ENCODE results near the gene WHAMM. TPM values are rescaled to one million over a fixed set of nuclear protein-coding genes. Genes with fewer than 3 reads are reported as not detected.

WHAMM gene
- total and polyA plus RNA-seq, 2 donors (not counting 3 experiments of a cell fraction or from before 2014, with no cell fraction given): 4.1 to 9.4 TPM

- no TSS peak for BruUV-seq (replicated peaks)
- ChIA-PET POLR2A (no interaction called here), CTCF (interaction anchor here (0.6 kb wide), 1 partner anchor 58 kb away, joined by 3 read pairs; no protein-coding TSS in a partner anchor)
- H3K27me3 ChIP-seq (ENCODE audit: control insufficient read depth in 2 of 2, insufficient read depth in 2 of 2, low read length in 2 of 2): no peaks in the 10 kb centered on the region
- intact Hi-C loops (cut with micrococcal nuclease) (no loop called here), dilution Hi-C loops (cut with MboI; ENCODE audit: extremely low pct_ligation_motif_present, low sequenced_read_pairs) (no loop called here)
- H3K4me3 ChIP-seq (replicated peaks in 1 of 3; ENCODE audit: insufficient read depth in 1 of 3, low read depth in 1 of 3, low read length in 3 of 3): no peak overlapping the region
- no peak overlapping the region for H3K9ac ChIP-seq (replicated peaks; ENCODE audit: extremely low read depth, insufficient read depth, low read length)
- DNase-seq (ENCODE audit: low read depth, low spot score) (no peak), FAIRE-seq (no peak)
- H3K36me3 ChIP-seq (ENCODE audit: control insufficient read depth in 2 of 2, extremely low read depth in 1 of 2, insufficient read depth in 2 of 2, low read length in 2 of 2): peaks cover 15 to 33% of the 10 kb centered on the region in 2 experiments
- H3K4me1 ChIP-seq (ENCODE audit: control insufficient read depth, extremely low read depth, insufficient read depth, low read length): peaks cover 16% of the 10 kb centered on the region
- H3K4me2 ChIP-seq (ENCODE audit: insufficient read depth, low read length): no peak overlapping the region
- no peaks in the 10 kb centered on the region for H3K79me2 ChIP-seq (ENCODE audit: control insufficient read depth, insufficient read depth, low read length)
- H3K9me3 ChIP-seq (replicated peaks; ENCODE audit: control insufficient read depth, insufficient read depth, low read length): no peaks in the 10 kb centered on the region
- no peaks in the 10 kb centered on the region for H3K9me1 ChIP-seq (replicated peaks; ENCODE audit: control insufficient read depth, extremely low read depth, insufficient read depth, low read length)
- no peaks in the 10 kb centered on the region for H4K20me1 ChIP-seq (replicated peaks; ENCODE audit: control insufficient read depth, extremely low read depth, insufficient read depth, low read length)
- no peak overlapping the region for H2AFZ ChIP-seq (ENCODE audit: low read depth, low read length)
- TF ChIP-seq MAX (IDR thresholded peaks at IDR 0.05; ENCODE audit: insufficient read depth, insufficient read length) (no peak), GATA2 (IDR thresholded peaks at IDR 0.05; ENCODE audit: insufficient read depth, insufficient read length, low read depth, low read length) (no peak), POLR2AphosphoS5 (IDR thresholded peaks at IDR 0.05; ENCODE audit: insufficient read depth, low read depth, low read length) (no peak), EZH2 (IDR thresholded peaks at IDR 0.05; ENCODE audit: borderline replicate concordance, low read depth, low read length, severe bottlenecking) (no peak), MYC (IDR thresholded peaks at IDR 0.05; ENCODE audit: low read depth, low read length) (no peak), POLR2A (IDR thresholded peaks at IDR 0.05; ENCODE audit: low read depth, low read length) (no peak)
- H3K27ac ChIP-seq (ENCODE audit: insufficient read depth, low read depth, low read length): no peak overlapping the region
Observed at GRCh38 chr15:82835391-82835917, 26.0 kb downstream of the WHAMM start.

GRCh38 chr15:82838096-82838735 lies 28.8 kb downstream of the WHAMM start:
- POLR2A ChIA-PET: no interaction called here
- Histone ChIP-seq H2AFZ (ENCODE audit: low read depth, low read length) (no peak overlapping the region), H3K4me1 (ENCODE audit: control insufficient read depth, extremely low read depth, insufficient read depth, low read length) (peaks cover under 1% of the 10 kb centered on the region), H3K9me3 (replicated peaks; ENCODE audit: control insufficient read depth, insufficient read depth, low read length) (no peaks in the 10 kb centered on the region), H3K36me3 (ENCODE audit: control insufficient read depth in 2 of 2, extremely low read depth in 1 of 2, insufficient read depth in 2 of 2, low read length in 2 of 2) (peaks cover 6 to 19% of the 10 kb centered on the region in 2 experiments), H3K27ac (ENCODE audit: insufficient read depth, low read depth, low read length) (no peak overlapping the region), H3K9me1 (replicated peaks; ENCODE audit: control insufficient read depth, extremely low read depth, insufficient read depth, low read length) (no peaks in the 10 kb centered on the region), H3K4me3 (replicated peaks in 1 of 3; ENCODE audit: insufficient read depth in 1 of 3, low read depth in 1 of 3, low read length in 3 of 3) (no peak overlapping the region), H3K79me2 (ENCODE audit: control insufficient read depth, insufficient read depth, low read length) (no peaks in the 10 kb centered on the region), H3K9ac (replicated peaks; ENCODE audit: extremely low read depth, insufficient read depth, low read length) (no peak overlapping the region), H4K20me1 (replicated peaks; ENCODE audit: control insufficient read depth, extremely low read depth, insufficient read depth, low read length) (no peaks in the 10 kb centered on the region), H3K4me2 (ENCODE audit: insufficient read depth, low read length) (no peak overlapping the region), H3K27me3 (ENCODE audit: control insufficient read depth in 2 of 2, insufficient read depth in 2 of 2, low read length in 2 of 2) (no peaks in the 10 kb centered on the region)
- dilution Hi-C loops (cut with MboI; ENCODE audit: extremely low pct_ligation_motif_present, low sequenced_read_pairs): no loop called here
- BruUV-seq (replicated peaks): no TSS peak
- FAIRE-seq: no peak
- no peak for DNase-seq (ENCODE audit: low read depth, low spot score)
- intact Hi-C loops (cut with micrococcal nuclease): no loop called here
- CTCF ChIA-PET: interaction anchor here (1.2 kb wide), 1 partner anchor 11 kb away, joined by 4 read pairs; no protein-coding TSS in a partner anchor
- no peak for TF ChIP-seq JUN (IDR thresholded peaks at IDR 0.05; ENCODE audit: borderline replicate concordance, insufficient read depth, insufficient read length, low read depth)
- no peak for TF ChIP-seq FOS (IDR thresholded peaks at IDR 0.05; ENCODE audit: borderline replicate concordance, insufficient read depth, low read length)
- TF ChIP-seq, protein P1, sequence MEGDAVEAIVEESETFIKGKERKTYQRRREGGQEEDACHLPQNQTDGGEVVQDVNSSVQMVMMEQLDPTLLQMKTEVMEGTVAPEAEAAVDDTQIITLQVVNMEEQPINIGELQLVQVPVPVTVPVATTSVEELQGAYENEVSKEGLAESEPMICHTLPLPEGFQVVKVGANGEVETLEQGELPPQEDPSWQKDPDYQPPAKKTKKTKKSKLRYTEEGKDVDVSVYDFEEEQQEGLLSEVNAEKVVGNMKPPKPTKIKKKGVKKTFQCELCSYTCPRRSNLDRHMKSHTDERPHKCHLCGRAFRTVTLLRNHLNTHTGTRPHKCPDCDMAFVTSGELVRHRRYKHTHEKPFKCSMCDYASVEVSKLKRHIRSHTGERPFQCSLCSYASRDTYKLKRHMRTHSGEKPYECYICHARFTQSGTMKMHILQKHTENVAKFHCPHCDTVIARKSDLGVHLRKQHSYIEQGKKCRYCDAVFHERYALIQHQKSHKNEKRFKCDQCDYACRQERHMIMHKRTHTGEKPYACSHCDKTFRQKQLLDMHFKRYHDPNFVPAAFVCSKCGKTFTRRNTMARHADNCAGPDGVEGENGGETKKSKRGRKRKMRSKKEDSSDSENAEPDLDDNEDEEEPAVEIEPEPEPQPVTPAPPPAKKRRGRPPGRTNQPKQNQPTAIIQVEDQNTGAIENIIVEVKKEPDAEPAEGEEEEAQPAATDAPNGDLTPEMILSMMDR (IDR thresholded peaks at IDR 0.05; ENCODE audit: extremely low read depth in 1 of 2, insufficient read depth in 1 of 2, low read depth in 1 of 2, low read length in 2 of 2): no peak
- no peak for TF ChIP-seq POLR2A (IDR thresholded peaks at IDR 0.05; ENCODE audit: low read depth, low read length)
- no peak for TF ChIP-seq GATA2 (IDR thresholded peaks at IDR 0.05; ENCODE audit: insufficient read depth, insufficient read length, low read depth, low read length)
- no peak for TF ChIP-seq POLR2AphosphoS5 (IDR thresholded peaks at IDR 0.05; ENCODE audit: insufficient read depth, low read depth, low read length)
- no peak for TF ChIP-seq MAX (IDR thresholded peaks at IDR 0.05; ENCODE audit: insufficient read depth, insufficient read length)
- no peak for TF ChIP-seq EZH2 (IDR thresholded peaks at IDR 0.05; ENCODE audit: borderline replicate concordance, low read depth, low read length, severe bottlenecking)
- TF ChIP-seq MYC (IDR thresholded peaks at IDR 0.05; ENCODE audit: low read depth, low read length): no peak
